Left hindlimb (tissue), 1 donor: ENCODE measurements around the gene ANKRD55.
A peak's percentile ranks its signal among the peaks of the same experiment; 100 is the strongest.
"Not testable (repeated sequence)": the region's sequence is repeated elsewhere in the genome, so short reads cannot be mapped to it uniquely, and the experiment has no call there.

Source experiments
- DNase-seq: peaks from one replicate; pipeline ENCODE4 v3.0.0-alpha.2; 2018

The ANKRD55 gene

GRCh38 chr5:56100439-56101176, 132.5 kb downstream of the ANKRD55 start:
- DNase-seq = no peak

- no peak for DNase-seq
Measured at GRCh38 chr5:56099346-56099745, 133.8 kb downstream of the ANKRD55 start.

GRCh38 chr5:56097055-56097454, 136.1 kb downstream of the ANKRD55 start:
- no peak for DNase-seq

GRCh38 chr5:56095579-56096102, 137.5 kb downstream of the ANKRD55 start:
- no peak for DNase-seq

GRCh38 chr5:56094579-56095361, 138.4 kb downstream of the ANKRD55 start:
- no peak for DNase-seq

- DNase-seq = no peak
Measured at GRCh38 chr5:56093970-56094369, 139.2 kb downstream of the ANKRD55 start.

- DNase-seq = no peak
Measured at GRCh38 chr5:56092115-56092514, 141.0 kb downstream of the ANKRD55 start.

- no peak for DNase-seq
Measured at GRCh38 chr5:56091664-56092063, 141.5 kb downstream of the ANKRD55 start.

GRCh38 chr5:56090793-56091460, 142.2 kb downstream of the ANKRD55 start:
- DNase-seq = no peak

GRCh38 chr5:56088967-56089829, 143.9 kb downstream of the ANKRD55 start:
- DNase-seq = no peak

- no peak for DNase-seq
Measured at GRCh38 chr5:56088431-56088949, 144.6 kb downstream of the ANKRD55 start.

- DNase-seq = no peak
Measured at GRCh38 chr5:56085193-56085592, 147.9 kb downstream of the ANKRD55 start.

- DNase-seq = no peak
Measured at GRCh38 chr5:56083286-56083854, 149.8 kb downstream of the ANKRD55 start.

GRCh38 chr5:56081053-56081642, 152.0 kb downstream of the ANKRD55 start:
- not testable (repeated sequence) for DNase-seq

GRCh38 chr5:56080375-56081052, 152.6 kb downstream of the ANKRD55 start:
- no peak for DNase-seq

- DNase-seq = not testable (repeated sequence)
Measured at GRCh38 chr5:56079157-56079500, 154.0 kb downstream of the ANKRD55 start.

- no peak for DNase-seq
Measured at GRCh38 chr5:56078278-56079156, 154.6 kb downstream of the ANKRD55 start.

- DNase-seq = no peak
Measured at GRCh38 chr5:56077796-56078233, 155.3 kb downstream of the ANKRD55 start.

- DNase-seq = no peak
Measured at GRCh38 chr5:56076486-56076885, 156.6 kb downstream of the ANKRD55 start.

- peak; percentile 62 for DNase-seq
Measured at GRCh38 chr5:56075361-56075760, 157.8 kb downstream of the ANKRD55 start.
